NCI-H69 (cell line): Measurements from ENCODE around the gene CAMK1G.

Experiments used
- DNase-seq: peaks from one replicate; lab custom pipeline; 2025; lab: John Stamatoyannopoulos, UW

Gene CAMK1G

DNA sequence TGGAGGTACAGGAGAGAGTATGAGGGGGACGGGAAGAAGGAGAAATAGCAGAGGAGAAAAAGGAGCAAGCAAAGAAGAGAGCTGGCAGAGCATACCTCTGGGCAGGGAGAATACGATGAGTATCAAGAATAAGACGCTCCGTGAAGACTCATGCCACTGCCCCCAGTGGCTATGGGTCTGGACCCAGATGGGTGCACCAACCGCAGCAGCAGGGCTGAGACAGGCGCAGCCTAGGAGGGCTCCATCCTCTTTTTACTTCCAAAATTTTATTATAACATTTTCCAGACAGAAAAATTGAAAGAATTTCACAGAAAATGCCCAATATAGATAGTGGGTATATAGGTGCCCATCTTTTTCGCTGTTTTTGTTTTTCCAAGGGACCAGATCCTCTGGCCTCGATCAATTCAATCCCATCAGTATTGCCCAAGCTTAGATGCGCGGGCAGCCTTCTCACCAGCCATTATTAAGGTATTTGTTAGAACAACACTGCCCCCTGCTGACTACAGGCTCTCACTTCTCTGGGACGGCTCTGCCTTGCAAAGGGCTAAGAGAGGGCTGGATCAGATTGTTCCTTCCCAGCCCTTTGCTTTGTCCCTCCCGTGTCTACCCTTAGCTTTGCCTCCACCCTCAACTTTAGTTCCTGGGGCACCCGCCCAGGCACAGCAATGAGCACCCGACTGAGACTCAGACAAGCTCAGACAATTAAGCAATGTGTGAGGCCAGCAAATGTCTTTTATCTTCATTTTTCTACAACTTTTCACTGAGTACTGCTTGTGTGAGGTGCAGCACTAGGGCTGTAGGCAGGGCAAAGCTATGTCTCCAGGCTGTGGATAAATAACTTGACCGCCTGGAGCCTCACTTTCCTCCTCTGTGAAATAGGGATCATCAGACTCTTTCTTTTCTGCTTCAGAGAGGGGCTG lies 17.5 kb upstream of the CAMK1G start:
- DNase-seq = peak; percentile 86

DNA sequence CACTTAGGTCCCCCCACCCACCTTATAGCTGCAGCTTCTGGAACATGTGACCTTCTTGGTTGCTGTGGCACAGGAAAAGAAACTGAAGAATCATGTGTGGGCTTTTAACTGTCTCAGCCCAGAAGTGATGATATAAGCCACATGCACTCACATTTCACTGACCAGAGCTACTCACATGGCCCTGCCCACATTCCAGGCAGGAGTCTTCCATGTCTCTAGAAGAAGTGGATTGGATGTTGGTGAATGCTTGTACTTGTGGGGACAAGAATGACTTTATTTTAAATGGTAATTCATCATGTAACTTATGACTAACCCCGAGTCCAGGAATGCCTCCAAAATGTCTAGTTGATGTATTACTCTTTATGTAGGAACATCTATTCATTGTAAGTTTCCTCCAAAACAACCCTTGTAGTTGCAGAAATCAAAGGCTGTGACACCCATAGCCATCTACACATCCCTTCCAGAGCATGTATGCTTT lies 15.8 kb upstream of the CAMK1G start:
- no peak for DNase-seq

- DNase-seq = peak; percentile 84
These were observed 13.9 kb upstream of the CAMK1G start for GRCh38 chr1:209569455-209570207.

GRCh38 chr1:209570743-209571142 lies 12.8 kb upstream of the CAMK1G start:
- DNase-seq = no peak

GRCh38 chr1:209576392-209577197 lies 6.9 kb upstream of the CAMK1G start:
- peak; percentile 77 for DNase-seq

DNA sequence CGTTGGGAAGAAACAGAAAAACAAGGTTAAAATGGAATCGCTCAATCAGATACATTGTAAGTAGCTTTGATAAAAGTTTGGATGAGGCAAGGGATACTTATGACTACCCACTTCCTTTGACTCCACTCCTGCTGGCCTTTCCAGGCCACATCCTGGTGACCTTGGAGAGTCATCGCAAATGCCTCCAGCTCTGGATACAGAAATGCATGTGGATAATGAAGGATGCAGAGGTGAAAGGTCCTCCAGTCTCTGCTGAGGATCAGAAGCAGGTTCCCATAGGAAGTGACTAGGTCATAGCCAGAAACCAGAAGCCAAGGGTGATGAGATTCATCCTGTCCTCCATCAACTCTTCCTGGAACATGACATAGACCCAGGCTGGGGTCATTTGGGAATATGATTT lies 6.2 kb upstream of the CAMK1G start:
- no peak for DNase-seq

- DNase-seq = no peak
These were observed 2.9 kb upstream of the CAMK1G start for GRCh38 chr1:209580577-209580976.

- no peak for DNase-seq
These were observed 738 bp downstream of the CAMK1G start for GRCh38 chr1:209584231-209584672.

DNA sequence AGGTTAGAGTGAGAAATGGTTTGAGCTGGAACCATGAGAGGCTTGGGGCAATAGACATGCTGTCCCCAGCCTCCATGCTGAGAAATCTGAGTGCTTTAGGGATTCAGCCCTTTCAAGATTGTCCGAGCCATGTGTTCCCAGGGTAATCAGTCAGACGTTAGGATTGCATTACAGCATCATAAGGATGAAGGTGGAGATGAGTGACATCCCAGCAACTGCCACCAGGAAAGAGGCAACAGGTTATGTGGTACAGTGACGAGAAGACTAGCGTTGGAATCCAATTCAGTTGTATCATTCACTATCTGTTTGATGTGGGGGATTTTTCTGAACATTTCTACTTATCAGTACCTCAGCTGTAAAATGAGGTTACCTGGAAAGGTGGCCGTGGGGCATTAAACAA lies 1.7 kb downstream of the CAMK1G start:
- DNase-seq = no peak

DNA sequence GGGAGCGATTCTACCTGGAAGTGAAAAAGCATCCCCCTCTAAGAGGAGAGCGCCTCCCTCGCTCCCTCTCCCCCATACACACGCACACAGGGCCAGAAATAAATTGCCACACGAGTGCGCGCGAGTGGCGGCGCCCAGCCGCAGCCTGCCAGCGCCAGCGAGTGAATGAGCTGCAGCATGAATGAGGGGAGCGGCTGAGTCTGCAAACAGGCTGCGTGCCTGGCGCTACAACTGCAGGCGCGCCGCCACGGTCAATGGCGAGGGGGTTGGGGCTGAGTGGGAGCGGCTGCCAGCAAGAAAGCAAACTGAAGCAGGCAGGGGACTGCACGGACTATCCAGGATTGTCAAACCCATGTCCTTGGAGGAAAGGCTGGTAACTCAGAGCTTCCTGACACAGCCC lies 2.2 kb downstream of the CAMK1G start:
- DNase-seq = peak; percentile 61

GRCh38 chr1:209586221-209586740 lies 2.8 kb downstream of the CAMK1G start:
- DNase-seq = no peak

DNA sequence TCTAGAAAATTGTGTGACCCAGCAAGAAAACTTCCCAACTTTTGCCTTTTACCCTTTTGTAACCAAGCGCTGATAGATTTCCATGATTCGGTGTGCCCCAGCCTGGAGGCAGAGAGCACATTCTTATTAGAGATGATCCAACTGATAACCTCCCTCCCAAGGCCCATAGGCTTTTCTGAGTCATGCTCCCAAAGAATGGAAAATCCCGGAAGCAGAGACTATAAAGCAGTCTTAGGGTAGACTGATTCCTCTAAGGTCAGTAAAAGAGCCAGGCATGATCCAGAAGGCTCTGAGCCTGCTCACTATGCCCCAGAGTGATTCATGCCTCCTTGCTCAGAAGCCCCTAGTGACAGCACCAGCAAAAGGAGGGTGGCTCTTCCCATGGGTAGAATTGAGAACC lies 4.3 kb downstream of the CAMK1G start:
- no peak for DNase-seq

DNA sequence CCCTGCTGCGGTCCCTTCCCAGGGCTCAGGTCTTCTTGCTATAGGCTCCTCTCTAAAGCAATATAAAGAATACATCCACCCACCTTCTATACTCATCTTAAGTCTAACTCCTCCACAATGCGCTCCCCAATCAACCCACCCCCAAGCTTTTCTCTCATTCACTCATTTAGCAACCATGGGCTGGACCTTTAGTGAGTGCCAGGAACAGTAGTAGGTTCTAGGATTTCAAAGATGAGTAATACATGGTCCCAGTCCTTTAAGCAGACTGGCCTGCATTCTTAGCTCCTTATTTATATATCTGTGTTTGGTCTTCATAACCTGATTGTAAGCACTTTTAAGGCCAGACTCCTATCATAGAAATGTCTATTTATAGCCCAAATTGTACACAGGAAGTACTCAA lies 5.9 kb downstream of the CAMK1G start:
- DNase-seq = no peak

DNA sequence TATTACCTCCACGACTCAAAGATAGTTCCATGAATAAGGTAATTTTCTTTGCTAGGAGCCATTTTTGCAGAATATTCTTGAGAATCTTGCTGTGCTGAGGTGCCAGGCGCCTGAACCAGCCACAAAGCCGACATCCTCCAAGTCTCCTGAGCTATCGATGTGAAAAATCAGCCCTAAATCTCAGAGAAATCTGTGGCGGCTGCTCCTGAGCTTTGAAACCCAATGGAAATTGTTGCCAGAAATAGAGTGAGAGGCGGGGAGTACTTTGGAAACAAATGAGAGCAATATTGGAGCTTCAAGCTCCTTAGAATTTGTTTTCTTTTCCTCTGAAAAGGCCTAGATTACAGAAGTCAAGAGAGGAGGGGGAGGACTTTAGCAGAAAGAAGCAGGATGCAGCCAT lies 6.3 kb downstream of the CAMK1G start:
- no peak for DNase-seq

DNA sequence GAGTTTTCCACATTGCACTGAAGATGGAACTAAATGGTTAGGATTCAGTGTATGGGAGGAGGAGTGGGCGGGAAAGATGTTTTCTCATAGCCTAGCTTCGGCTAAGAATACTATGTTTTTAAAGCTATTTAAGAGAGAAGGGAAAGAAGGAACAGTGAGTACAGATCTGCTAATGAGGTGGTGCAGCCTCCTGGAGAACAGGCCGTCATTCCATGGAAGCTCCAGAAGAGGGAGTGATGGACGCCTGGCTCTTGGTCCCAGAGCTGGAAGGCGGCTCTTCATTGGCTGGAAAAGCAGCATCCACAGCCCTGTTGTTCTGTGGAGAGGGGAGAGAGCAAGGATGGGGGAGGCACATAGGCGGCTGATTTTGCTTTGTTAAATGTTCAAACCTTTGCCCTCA lies 6.9 kb downstream of the CAMK1G start:
- DNase-seq = peak; percentile 16

- no peak for DNase-seq
These were observed 10.2 kb downstream of the CAMK1G start for GRCh38 chr1:209593747-209594146.

DNA sequence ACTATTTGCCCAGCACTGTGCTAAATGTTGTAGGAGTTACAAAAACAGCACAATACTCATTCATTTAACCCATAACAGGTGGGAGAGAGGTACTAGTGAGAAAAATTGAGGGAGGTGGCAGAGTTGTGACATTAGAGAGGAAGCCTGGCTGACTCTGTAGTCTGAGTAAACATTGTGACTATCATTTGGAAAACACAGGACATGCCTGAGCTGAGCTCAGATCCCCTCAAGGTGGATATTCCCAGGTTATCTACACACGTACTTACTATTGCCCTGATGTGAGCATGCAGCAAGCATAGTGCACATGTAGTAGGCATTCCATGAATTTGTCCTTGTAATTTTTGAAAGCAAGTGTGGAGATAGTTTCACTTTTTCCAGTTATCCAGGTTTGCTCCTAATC lies 10.9 kb downstream of the CAMK1G start:
- no peak for DNase-seq

- DNase-seq = no peak
These were observed 11.5 kb downstream of the CAMK1G start for GRCh38 chr1:209595028-209595427.

- no peak for DNase-seq
These were observed 12.2 kb downstream of the CAMK1G start for GRCh38 chr1:209595599-209596285.

DNA sequence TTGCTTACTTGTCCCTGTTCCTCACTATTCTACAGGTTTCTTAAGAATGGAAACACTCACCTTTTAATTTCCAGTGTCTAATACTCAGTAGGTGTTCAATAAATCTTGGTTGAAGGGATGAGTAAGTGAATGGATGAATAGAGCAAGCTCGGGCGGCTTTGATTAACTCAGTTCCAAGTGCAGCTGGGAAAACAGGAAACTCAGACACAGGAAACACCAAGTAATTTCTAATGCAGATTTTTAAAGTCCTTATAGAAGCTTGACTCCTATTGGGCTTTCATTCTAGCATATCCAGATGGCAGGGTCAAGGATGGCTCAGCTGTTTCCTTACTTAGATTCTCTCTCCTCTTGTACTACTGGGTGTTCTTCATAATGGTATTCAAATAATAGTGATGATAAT lies 14.0 kb downstream of the CAMK1G start:
- DNase-seq = no peak

- no peak for DNase-seq
These were observed 14.7 kb downstream of the CAMK1G start for GRCh38 chr1:209598227-209598626.
